ENCODE results near the gene AP1M1.

The AP1M1 gene

DNA sequence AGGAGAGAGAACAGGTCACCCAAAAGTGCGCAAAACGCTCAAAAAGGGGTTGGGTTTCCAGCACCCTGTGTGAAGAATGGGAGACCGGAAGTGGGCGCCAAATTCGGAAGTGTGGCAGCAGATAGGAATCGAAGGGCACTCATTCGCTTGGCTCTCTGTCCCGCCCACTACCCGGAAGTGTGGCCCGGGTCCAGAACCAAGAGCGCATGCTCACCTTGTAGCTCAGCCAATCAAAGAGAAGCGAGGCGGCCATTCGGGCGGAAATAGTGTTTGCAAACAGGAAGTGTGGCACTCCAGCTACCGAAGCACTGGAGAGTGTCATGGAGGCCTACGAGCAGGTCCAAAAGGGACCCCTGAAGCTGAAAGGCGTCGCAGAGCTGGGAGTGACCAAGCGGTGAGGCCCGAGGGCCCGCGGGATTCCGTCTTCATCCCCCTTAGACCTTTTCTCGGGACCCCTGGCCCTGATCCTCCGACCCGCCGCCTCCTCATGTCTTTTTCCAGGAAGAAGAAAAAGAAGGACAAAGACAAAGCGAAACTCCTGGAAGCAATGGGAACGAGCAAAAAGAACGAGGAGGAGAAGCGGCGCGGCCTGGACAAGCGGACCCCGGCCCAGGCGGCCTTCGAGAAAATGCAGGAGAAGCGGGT, 12.5 kb upstream of the AP1M1 start, which contains the start of gene FAM32A:
Gene FAM32A (plus strand): TSS at position 288 of the 645 bp plus-strand sequence. CDS start 33 bp downstream, at position 321.
- DNase-seq (ENCODE audit: low read depth): peak; percentile 98

DNA sequence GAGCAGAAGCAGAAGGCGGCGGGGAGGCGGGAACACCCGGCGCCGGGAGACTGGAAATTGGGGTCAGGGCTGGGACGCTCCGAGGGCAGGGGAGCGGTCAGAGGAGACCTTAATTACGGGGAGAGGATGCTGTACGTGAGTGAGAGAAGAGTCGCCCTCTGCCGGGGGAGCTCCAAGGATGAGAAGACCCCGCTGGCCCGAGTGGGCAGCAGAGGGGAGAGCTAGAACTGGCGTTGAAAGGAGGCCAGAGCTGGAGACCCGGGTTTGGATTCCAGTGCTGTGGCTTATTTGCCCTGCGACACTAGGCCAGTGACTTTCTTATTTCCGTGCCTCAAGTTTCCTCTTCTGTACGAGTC, 12.0 kb upstream of the AP1M1 start:
- peak; percentile 17 for DNase-seq (ENCODE audit: low read depth)

DNA sequence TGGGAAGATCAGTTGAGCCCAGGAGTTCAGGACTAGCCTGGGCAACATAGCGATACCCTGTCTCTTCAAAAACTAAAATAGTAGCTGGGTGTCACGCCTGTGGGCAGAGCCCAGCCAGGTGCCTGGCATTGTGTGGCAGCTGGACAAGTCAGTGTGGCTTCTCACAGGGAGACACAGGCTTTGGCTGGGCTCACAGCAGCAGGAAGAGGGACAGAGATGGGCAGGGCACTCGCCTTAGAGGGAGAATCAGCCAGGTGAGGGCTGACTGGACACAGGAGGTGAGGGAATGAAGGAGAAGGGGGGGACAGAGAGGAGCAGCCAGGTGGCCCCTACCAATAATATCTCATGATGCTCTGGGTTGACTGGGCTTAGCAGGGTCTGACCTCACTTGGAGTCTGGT, 9.2 kb upstream of the AP1M1 start:
- no peak for DNase-seq (ENCODE audit: low read depth)

- no peak for DNase-seq (ENCODE audit: low read depth)
Observed at GRCh38 chr19:16190198-16190597, 7.5 kb upstream of the AP1M1 start.

DNA sequence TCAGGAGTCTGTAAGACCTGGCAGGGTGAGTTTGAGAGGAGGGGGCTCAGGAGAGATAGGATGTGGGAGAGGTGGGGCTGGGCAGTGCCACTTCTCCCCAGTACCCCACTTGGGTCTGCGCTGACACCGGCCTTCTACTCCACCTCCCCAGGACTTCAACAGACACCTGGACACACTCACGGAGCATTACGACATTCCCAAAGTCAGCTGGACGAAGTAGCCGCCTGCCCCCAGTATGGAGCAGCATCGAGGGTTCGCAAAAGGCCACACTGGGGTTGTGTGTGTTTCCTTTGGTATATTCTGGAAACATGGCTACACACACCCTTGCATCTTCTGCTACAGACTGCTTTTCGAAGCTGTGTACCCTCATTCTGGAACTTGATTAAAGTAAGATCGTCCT, 7.0 kb upstream of the AP1M1 start:
- no peak for DNase-seq (ENCODE audit: low read depth)

GRCh38 chr19:16191216-16191908, 6.3 kb upstream of the AP1M1 start:
- no peak for DNase-seq (ENCODE audit: low read depth)

DNA sequence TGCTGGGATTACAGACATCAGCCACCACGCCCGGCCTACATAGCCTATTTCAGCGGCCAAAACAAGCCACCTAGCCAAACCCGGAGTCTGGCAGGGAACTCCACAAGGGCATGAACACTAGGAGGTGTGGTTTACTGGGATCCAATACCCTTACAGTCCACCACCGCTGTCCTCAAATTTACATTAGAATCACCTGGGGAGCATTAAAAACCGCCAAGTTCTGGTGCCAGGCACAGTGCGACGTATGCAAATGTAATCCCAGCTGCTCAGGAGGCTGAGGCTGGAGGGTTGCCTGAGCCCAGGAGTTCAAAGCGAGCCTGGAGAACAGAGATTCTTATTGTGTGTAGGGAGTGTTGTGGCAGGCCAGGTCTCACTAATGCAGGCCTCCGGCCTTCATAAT, 4.2 kb upstream of the AP1M1 start:
- DNase-seq (ENCODE audit: low read depth): no peak

DNA sequence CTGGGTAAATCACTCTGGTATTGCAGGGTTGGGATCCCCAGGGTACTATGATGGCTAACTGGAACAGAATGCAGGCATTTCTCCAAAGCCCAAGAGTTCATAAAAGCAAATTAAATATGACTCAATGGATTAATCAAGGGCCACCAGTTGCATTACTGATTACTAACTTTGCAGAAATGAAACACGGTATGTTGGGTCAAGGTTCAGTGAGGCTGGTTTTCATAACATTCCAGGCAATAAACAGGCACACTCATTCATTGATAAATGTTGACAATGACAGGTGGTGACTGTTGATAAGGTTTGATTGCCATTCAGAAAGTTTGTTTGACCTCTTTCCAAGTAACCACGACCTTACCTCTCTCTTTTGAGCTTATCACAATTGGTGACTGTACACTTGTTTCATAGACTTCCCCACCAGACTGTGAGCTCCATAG, 506 bp upstream of the AP1M1 start:
- peak; percentile 97 for DNase-seq (ENCODE audit: low read depth)

GRCh38 chr19:16198370-16198651, 600 bp downstream of the AP1M1 start:
- no peak for DNase-seq (ENCODE audit: low read depth)

DNA sequence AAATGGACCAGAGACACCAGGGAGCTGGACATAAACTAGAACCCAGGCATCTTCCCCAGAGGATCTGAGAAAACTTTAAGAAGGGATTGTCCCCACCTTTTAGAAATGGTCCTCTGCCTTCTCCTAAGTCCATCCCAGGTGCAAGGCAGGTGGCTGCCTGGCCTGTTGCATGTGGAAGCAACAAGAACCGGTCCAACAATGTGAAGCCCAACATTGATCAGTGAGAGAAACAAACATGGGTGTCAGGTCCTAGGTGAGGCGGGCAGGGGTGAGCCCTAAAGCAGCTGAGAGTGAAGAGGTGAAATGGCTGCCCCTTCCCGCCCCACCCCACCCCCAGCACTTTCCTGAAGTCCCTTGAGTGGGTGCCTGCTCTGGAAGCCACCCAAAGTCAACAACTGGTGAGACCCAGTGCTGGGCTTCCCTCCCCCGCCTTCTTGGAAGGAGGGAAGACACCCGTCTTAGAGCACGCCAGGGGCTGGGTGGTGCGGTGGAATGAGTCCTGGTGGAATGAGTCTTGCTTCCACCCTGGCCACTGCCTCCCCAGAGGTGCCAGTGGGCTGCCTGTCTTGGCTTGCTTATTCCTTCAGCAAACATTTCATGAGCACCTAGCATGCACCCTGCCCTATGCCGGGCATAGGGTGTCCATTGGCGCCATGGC, 1.7 kb downstream of the AP1M1 start:
- no peak for DNase-seq (ENCODE audit: low read depth)

GRCh38 chr19:16200038-16201010, 2.6 kb downstream of the AP1M1 start:
- DNase-seq (ENCODE audit: low read depth): no peak

- DNase-seq (ENCODE audit: low read depth): no peak
Observed at GRCh38 chr19:16201011-16201391, 3.3 kb downstream of the AP1M1 start.

GRCh38 chr19:16202320-16203255, 4.9 kb downstream of the AP1M1 start:
- DNase-seq (ENCODE audit: low read depth): peak; percentile 18

DNA sequence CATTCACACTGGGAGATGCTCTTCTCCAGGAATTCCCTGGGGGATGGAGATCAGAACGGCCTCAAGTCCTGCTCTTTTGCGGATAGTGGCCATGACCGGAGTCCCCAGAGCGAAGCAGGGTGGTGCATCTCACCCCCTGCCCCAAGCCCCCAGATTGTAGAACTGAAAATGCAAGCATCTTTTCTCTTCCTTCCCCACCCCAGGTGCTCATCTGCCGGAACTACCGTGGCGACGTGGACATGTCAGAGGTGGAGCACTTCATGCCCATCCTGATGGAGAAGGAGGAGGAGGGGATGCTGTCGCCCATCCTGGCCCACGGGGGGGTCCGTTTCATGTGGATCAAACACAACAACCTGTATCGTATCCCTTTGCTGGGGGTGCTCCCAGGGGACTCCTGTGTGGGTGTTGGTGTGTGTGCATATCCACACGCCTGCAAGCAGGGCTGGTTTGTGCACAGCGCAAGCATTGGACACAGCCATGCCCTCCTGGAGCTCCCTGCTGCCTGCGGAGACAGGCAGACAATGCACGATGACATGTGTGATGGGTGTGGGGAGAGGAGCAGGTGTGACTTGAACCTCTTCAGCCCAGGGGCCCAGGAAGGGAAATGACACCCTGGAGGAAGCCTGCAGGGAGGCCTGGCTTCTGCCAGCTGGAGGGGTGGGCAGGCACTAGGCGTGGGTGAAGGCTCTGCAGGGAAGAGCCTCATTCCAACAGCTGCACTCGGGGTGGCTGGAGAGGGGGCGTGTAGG, 5.7 kb downstream of the AP1M1 start:
- no peak for DNase-seq (ENCODE audit: low read depth)

- no peak for DNase-seq (ENCODE audit: low read depth)
Observed at GRCh38 chr19:16204005-16204294, 6.2 kb downstream of the AP1M1 start.

DNA sequence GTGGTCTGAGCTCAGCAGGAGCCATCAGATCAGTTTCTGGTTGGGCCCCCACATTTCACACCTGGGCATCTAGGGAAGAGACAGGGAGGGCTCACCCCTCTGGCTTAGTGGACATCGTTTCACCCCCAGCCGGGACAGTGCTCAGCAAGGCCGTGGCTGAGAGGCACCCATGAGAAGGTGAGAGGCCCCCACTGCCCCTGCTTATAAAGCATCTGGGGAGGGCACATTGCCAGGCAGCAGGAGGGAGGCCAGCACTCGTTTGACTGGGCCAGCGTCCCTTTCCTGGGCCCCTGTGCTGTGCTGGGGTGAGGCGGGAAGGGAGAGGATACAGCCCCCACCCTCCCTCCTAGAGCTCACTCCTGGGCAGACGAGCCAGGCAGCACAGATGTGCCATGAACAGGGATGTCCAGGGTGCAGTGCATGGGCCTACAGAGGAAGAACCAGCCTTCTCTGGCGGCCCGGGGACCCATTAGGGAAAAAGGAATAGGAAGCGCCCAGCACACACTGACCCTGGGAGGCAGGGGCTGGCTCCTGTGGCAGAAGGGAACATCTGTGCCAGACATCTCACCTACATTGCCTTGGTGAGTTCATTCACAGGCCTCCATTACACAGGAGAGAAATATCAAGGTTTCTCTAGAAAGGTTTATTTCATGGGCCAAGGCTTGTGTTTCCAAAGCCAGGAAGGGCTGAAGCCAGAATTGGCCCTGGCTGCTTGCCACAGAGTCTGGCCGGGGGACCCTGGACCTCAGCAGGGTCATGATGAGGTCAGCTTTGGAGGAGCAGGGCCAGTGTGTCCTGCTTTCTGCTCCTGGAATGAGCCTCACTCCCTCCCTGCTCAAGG, 7.7 kb downstream of the AP1M1 start:
- no peak for DNase-seq (ENCODE audit: low read depth)

DNA sequence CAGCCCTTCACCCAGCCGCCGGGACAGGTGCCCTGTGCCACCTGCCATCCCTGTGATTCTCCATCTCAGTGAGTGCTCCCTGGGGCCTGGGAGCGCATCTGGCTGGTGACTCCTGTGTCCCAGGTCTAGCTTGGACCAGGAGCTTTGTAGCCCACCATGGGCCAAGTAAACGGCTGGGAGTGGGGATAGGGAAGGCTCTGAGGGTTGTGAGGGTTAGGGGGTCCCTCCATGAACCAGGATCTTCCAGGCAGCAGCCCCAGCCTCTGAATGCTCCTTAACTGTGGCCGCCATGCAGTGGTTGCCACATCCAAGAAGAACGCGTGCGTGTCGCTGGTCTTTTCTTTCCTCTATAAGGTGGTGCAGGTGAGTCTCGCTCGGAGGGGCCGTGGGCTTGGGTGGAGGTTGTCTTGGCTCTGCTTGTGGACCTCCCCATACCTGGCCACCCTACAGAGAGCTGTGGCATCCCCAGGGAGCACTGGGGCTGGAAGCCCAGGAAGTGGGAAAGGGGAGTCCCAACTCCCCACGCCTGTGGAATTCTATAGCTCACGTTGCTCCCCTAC, 8.4 kb downstream of the AP1M1 start:
- DNase-seq (ENCODE audit: low read depth): no peak

GRCh38 chr19:16206637-16207036, 8.9 kb downstream of the AP1M1 start:
- DNase-seq (ENCODE audit: low read depth): no peak

GRCh38 chr19:16207063-16207462, 9.4 kb downstream of the AP1M1 start:
- DNase-seq (ENCODE audit: low read depth): no peak
